Epithelial cell of prostate (primary cell): ENCODE results near the gene MBNL2.

ENCODE experiments used
- DNase-seq: peaks from one replicate; pipeline ENCODE4 v3.0.0-alpha.2; 2011; ENCODE audit warnings: low read depth, low spot score
- H3K27ac ChIP-seq: fragments of 450-650 bp; 2 replicates; pipeline ENCODE4 v1.5.1; 2017; ENCODE audit warnings: mild to moderate bottlenecking

MBNL2 gene

DNA sequence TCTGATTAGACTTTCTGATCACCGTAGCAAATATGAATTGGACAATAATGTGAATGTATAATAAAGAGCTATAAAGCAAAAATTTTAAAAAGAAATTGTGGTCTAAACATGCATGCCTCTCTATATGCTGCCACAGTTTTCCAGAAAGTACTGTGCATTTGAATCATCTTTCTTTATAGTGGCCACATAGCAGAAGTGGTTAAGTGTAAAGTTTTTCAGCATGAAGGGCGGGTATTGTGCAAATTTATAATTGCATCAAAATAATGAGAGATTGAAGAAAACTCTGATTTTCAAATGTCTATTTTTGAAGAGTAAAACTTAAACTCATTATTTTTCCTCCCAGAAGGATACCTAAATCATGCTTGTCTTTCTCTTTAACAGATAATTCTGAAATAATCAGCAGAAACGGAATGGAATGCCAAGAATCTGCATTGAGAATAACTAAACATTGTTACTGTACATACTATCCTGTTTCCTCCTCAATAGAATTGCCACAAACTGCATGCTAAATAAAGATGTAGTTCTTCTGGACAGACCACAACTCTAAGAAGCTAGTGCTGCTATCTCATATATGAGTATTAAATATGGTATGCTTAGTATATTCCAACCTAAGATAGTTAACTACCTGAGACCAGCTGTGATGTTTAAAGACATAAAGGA is 168.9 kb downstream of the MBNL2 start:
- H3K27ac ChIP-seq, result no peak overlapping the region
- DNase-seq, result no peak

DNA sequence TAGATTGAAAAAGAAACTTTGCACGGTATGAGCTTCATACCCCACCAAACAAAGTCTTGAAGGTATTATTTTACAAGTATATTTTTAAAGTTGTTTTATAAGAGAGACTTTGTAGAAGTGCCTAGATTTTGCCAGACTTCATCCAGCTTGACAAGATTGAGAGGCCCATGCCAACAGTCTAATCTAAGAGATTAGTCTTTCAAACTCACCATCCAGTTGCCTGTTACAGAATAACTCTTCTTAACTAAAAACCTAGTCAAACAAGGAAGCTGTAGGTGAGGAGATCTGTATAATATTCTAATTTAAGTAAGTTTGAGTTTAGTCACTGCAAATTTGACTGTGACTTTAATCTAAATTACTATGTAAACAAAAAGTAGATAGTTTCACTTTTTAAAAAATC is 169.9 kb downstream of the MBNL2 start:
- no peak overlapping the region for H3K27ac ChIP-seq
- DNase-seq, result no peak

DNA sequence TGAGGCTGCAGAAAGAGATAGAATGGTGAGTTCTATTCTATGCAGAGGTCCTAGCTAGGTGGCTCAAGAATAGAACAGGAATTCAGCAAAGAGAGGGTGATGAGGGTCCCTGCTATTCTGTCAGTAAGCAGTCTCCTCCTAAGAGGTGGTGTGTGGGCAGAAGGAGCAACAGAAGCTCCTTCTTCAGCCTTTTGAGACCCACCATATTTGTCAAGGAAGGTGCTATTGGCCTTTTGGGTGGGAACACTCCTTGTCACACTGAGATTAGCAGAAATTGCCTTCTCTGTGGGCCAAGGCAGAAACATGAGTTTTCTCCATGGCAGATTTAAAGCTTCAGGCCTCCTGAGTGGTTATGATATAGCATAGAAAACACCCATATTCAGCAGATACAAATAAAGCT is 172.4 kb downstream of the MBNL2 start:
- no peak overlapping the region for H3K27ac ChIP-seq
- DNase-seq, result no peak

DNA sequence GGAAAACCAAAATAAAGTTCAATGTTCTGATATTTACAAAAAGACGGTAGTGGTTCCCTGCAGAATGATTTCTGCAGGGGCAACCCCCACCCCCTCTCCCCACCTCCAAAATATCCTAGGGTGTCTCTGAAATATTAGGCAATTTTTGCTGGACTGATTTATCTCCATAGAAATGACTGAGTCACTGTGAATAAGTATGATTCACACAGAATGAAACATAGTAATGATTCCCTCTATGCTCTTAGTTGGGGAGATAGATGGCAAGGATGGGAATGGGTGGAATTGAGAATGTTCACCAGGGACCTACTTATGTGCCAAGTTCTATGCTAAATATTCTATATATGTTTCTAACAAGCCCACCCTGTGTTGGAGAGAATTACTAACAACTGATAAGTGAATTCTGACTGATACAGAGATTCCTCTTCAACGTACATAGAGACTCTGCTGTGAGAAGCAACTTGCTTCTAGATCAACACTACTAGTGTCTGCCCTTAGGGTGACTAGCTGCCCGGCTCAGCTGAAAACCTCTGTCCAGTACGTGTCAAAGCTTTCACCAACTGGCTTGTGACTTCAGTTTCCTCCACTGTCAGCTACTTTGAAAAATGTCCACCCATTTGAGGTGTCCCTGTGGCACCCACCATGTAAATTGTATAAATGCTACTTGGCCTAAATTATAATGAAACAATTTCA is 173.5 kb downstream of the MBNL2 start:
- DNase-seq, result no peak
- no peak overlapping the region for H3K27ac ChIP-seq

DNA sequence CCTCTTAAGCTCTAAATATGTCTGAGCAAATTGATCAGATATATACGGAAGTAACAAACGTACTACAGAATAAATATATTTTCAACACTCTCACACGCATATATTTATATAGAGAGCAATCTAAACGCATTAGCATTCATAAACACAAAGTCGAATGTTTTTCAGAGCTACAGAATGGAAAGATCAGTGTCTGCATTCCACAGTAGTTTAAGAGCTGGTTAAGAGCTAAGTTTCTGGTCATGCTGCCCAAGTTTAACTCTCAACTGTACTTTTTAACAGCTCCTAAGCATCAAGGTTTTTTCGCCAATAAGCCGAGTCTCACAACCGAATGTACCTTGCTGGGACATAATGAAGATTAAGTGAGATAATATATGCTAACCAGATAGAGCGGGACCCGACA is 175.1 kb downstream of the MBNL2 start:
- DNase-seq, result no peak
- H3K27ac ChIP-seq, result no peak overlapping the region

DNA sequence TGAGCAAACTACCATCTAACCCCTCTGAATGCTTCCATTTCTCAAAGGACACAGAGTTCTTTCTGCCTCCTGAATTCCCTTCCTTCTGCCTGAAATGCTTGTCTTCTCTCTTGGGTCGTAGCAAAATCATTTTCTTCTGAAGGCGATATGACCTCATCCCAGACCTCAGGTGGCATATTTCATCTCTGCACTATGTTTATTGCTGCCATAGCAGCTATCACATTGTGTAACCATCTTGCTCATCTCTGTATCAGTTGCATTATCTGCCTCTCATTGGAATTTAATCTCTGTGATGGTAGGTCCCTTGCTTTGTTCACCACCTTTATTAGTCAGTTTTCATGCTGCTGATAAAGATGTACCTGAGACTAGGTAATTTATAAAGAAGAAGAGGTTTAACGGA is 179.3 kb downstream of the MBNL2 start:
- H3K27ac ChIP-seq, result no peak overlapping the region
- no peak for DNase-seq

DNA sequence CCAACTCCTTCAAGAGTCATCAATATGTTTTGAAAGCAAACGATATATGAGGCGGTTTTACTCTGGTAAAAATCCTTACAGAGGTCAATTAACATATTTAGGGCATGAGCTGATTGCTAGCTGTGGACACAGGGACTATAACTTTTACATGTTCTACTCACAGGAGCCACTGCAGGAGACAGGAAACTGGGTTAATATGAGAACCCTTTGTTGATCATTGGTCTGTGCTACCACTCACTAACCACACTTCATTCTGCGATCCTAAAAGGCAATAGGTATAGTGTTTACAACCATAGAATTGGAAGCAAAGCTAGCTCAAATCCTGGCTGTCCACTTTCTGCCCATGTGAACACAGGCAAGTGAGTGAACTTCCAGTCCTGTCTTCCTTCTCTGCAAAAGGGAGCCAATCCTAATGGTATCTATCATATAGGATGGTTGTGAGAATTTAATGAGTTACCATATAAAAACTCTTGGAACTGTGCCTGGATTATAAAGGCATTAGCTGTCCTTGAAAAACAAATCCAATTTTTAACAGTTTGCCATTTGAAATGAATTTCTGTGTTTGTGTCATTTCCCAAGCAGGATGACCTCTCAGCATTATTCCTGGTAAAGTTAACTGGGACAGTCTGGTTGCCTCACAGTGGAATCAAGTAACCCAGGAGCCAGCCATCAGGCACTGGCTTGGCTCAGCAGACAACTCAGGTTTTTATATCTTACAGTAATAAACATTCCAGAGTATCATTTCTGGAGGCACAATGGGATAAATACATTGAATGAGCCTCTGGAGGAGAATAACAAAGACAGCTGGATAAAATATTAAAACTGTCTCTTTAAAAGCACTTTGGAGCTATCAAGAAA is 182.0 kb downstream of the MBNL2 start:
- no peak for DNase-seq

DNA sequence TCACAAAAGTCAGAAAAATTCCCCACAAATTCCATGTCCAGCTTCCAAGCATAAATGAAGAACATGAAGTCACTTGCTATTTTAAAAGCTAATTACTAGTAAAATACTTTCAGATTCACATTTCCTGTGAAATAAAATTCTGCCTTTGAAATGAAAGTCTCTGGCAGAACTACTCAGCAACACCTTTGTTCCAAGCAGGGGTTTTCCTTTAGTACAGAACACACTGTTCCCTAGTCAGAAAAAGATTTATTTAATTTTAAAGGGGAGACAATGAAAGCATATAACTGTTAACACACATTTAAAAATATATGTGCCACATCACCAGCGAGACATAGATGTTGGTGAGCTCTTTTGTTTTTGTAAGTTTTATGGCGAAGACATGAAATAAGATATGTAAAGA is 185.4 kb downstream of the MBNL2 start:
- no peak overlapping the region for H3K27ac ChIP-seq

More for the DNA sequence above, 182.0 kb downstream of the MBNL2 start:
- H3K27ac ChIP-seq, result no peak overlapping the region

DNA sequence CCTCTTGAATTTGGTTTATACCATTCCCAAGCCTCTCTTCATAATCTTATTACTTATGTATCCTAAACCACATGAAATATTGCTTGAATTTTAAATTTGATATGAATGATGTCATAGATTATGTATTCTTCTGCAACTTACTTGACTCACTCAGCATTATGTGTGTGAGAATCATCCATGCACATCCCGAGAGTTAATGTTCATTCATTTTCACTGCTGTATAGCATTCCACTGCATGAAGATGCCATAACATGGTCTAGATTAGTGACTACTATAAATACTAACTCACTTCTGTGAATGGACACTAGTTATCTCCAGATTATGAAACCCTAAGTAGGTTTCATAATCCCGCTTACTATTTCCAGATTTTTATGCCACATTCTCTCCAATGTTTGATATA is 186.8 kb downstream of the MBNL2 start:
- no peak overlapping the region for H3K27ac ChIP-seq
- no peak for DNase-seq

More for the DNA sequence above, 185.4 kb downstream of the MBNL2 start:
- DNase-seq, result no peak

DNA sequence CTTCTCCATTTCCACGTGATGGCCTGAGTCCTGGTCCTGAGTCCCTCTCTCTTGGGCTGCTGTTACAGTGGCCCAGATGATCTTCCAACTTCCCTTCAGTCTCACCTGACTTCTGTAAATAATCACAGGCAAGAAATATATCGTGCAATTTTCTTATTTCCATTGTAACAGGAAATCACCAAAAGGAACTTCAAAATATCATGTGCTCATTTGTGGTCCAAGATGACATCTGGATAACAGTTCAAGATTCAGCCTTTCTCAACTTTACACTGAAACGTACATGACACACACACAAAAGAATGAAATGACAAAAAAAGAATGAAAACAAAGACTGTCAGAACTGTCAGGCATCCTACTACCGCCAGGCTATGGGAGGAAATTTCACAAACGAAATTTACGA is 189.9 kb downstream of the MBNL2 start:
- no peak overlapping the region for H3K27ac ChIP-seq
- no peak for DNase-seq

DNA sequence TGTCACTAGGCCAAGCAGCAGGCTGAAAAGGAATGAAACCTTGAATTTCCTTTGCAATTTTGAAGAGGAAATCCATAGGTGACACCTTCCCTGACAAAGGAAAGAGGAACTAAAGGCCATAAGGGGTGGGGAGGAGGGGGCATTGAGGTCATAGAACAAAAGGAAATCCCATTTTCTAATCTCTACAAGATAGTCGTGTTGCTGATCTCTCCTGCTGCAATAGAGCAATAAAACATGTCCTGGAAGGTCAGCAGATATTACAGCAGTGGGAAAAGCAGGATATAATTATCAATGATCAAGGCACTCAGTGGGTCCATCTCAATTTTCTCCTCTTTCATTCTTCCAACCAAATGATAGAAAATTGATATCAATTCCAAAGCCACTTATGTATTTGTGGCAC is 191.6 kb downstream of the MBNL2 start:
- DNase-seq, result no peak

DNA sequence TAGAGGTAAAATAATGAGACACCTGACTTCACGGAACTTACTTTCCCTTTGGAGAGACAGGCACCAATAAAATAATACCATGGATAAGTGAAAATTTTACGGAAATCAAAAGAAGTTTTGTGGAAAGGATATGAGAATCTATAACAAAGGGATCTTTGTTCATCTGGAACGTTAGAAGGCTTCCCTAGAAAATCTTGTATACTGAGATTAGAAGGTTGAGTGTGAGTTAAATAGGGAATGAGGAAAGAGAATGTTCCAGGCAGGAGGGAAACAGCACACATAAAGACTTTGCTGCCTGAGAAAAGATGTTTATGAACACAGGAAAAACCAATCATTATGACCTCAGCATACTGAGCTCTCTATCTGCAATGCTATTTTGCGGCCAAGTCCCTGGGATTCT is 192.3 kb downstream of the MBNL2 start:
- no peak overlapping the region for H3K27ac ChIP-seq
- DNase-seq, result no peak

More for the DNA sequence above, 191.6 kb downstream of the MBNL2 start:
- no peak overlapping the region for H3K27ac ChIP-seq

DNA sequence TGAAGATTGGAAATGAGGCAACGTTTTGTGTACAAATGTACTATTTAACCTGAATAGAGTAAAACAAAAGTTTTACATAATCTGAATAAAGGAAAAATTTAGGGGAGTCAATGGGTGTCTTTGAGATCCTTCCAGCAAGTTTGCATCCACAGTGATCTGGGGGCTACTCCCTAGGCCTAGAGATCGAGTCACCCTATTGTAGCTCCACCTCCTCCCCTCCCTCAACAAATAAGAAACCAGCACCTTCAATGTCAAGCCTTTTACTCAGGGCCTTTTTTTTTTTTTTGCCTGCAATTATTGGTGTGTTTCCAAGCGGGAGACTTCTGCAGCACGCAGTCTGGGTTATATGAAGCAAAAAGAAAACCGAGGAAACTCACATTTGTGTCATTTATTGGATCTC is 195.6 kb downstream of the MBNL2 start:
- no peak for DNase-seq
- no peak overlapping the region for H3K27ac ChIP-seq

DNA sequence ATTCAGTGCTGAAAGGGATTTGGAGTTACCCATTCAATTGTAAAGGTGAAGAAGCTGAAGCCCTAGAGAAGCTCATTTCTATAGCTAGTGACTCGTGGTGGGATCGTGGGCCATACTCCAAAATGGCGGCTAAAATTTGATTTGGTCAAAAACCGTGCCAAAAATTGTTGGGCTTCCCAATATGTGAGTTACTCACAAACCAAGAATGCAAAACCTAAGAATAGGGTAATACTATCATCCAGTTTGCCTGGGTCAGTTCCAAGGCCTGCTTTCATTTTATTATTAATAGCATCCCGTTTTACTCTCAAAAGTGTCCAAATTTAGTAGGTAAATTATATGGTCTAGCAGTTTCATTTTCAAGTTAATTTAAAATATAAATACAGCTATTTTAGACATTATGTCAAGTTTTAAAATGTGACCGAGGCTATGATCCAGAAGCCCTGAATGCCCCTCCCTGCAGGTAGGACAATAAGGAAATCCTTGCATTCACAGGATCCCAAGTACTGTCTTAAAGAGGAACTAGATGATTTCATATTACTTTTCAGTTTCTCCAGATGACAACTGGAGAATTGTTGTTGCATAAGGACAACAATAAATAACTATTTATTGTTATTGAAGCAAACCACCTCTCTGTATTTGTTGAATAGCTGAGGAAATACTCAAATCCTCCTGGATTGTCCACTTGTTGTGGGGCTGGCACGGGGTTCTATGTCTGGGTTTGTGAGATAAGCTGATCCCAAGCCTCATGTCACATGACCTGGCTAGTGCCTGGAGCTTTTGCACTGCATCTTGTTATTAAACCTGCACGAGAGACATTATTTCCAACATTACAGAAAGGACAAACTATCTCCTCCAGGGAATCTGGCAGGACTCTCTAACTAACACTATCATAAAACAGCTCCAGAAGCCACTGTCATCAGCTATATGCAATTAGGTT is 200.3 kb downstream of the MBNL2 start:
- H3K27ac ChIP-seq, result no peak overlapping the region

DNA sequence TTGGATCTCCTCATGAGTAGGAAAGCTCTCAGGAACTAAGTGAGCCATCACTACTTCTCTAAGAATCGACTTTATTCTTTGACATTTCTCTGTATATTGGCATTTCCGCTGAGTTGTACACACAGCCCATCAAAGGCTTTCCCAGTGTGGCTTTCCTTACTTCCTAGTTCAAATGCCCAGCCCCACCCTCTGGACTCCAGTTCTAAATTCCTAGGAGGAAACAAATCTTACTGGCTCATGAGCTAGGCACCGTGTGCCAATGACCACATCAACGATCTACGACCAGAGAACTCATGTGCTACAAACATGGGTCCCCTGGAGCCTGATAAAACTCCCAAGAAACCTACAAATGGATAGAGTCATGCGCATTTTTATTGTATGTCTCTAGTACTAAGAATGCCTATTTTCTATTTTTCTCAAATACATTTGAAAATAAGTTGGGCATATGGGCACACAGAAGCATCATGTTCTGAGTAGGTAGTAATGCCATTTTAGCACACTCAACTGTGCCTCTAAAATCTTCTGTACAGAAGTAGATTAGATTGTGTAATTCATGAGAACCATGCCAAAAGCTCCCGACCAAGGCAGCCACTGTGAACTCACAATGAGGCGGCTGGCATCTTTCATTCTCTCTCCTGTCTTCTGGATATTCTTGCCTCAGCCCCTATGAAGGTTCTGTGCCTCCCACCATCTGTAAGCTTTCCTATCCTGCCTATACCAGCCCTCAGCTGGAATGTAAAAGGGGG is 201.3 kb downstream of the MBNL2 start:
- no peak for DNase-seq
- H3K27ac ChIP-seq, result no peak overlapping the region

More for the DNA sequence above, 200.3 kb downstream of the MBNL2 start:
- no peak for DNase-seq

DNA sequence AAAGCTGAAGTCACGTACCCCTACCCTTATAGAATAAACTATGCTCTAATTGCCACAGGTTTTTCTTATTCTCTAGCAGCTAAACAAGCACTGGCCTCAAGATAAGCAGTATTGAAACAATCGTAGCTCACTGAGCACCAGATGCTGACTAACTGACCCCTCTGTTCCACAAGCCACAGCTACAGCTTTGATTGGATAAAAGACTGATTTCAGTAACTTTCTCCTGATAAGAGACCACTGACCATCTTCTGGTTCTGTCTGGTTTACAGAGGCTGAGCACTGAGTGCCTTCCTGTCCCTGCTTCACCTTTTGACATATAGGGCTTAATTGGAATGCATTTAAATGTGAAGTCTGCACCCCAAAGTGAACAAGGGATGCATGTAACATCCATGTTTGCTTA is 203.5 kb downstream of the MBNL2 start:
- no peak overlapping the region for H3K27ac ChIP-seq
- DNase-seq, result no peak

DNA sequence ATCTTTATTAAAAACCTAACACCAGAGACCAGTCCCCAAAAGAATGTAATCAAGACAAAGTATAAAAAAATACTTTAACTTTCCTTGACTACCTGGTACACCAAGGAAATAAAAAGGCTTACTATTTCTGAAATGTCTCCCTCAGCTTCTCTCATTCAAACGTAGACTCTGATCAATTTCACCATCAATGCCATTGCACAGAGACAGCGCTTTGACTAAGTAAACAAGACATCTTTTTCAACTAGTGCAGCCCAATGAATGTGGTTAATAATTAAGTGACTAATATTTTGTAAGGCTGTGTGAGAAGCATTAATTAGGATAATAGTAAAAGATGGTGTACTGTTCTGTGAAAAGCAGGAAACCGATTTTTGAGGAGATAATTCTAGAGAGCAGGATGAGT is 204.6 kb downstream of the MBNL2 start:
- DNase-seq, result no peak
- H3K27ac ChIP-seq, result no peak overlapping the region

DNA sequence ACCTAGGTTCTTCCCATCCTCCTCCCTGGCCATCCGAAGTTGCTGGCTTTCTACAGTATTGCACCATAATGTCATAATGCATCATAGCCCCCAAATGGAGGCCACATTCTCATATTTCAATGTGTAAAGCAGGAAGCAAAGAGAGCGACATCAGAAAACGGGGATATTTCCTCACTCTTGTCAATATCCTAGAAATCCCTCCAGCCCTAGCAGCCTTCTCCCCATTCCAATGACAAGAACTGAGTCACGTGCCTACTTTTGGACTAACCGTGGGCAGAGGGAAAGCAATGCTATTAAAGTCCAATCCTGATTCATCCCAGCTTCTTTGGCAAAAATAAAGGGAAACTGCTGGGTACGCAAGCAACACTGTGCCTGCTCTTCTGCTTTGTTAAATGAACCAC is 207.5 kb downstream of the MBNL2 start:
- no peak for DNase-seq
- H3K27ac ChIP-seq, result no peak overlapping the region

DNA sequence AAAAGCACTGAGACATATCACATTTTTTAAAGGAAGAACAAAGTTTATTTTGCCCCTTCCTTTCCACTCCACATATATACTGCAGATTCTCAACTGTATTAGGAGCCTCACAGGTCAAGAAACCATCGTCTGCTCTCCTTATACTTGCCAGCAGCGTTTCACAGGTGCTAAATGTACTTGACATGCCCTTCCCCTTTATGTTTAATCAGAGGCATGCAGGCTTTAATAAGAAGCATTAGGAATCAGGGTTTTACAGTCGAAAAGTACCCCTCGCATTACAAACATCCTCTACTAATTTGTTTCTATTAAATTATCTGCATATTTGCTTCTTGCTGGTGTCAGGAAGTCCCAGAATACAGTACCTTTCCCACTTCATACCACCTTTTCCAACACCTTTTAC is 208.2 kb downstream of the MBNL2 start:
- DNase-seq, result no peak
- no peak overlapping the region for H3K27ac ChIP-seq
